IMR-90 (cell line): Measurements from ENCODE around the gene EMD. TPM values are rescaled to one million over a fixed set of nuclear protein-coding genes. Genes with fewer than 3 reads are reported as not detected.

Experiments used
- ATAC-seq: fragments of 200-7000 bp; cut with Tn5 transposase; 2 replicates; pipeline ENCODE4 v1.9.1; 2020; ENCODE audit warnings: low read depth, mild to moderate bottlenecking, moderate library complexity
- BruUV-seq: library from RNA; stranded (reverse); fragments of 400-500 nt; replicated peaks from 2 replicates; lab custom pipeline; 2021; lab: Mats Ljungman, UMichigan
- CTCF ChIA-PET: fragments of 300-600 bp; formaldehyde crosslinking; extraction: SDS; loops from one replicate; lab custom pipeline; 2021; ENCODE audit warnings: antibody characterized with exemption; lab: Yijun Ruan, JAX
- POLR2A ChIA-PET: fragments of 300-600 bp; sonication (Branson Sonifier 250); formaldehyde crosslinking; loops from one replicate; lab custom pipeline; 2022; ENCODE audit warnings: antibody characterized with exemption; ENCODE audit not compliant: unreplicated experiment; lab: Charles Lee
- DNase-seq: peaks from one replicate; pipeline ENCODE4 v3.0.0; 2013
- H2AFZ ChIP-seq: replicated peaks from 2 replicates; pipeline ENCODE3; 2013; ENCODE audit warnings: low read length, mild to moderate bottlenecking; ENCODE audit not compliant: poor library complexity
- H2AK5ac ChIP-seq: 2 replicates; pipeline ENCODE4 v1.6.1; 2013; ENCODE audit warnings: low read depth, low read length, inconsistent platforms
- H2AK9ac ChIP-seq: replicated peaks from 2 replicates; pipeline ENCODE3; 2013; ENCODE audit warnings: mild to moderate bottlenecking, low read depth, low read length, moderate library complexity; ENCODE audit not compliant: poor library complexity
- H2BK120ac ChIP-seq: 2 replicates; pipeline ENCODE4 v1.6.1; 2013; ENCODE audit warnings: low read depth, low read length, inconsistent platforms
- H2BK15ac ChIP-seq: 3 replicates; pipeline ENCODE4 v1.6.1; 2013; ENCODE audit warnings: low read depth, low read length, inconsistent platforms
- H2BK20ac ChIP-seq: 2 replicates; pipeline ENCODE4 v1.6.1; 2013; ENCODE audit warnings: low read depth, mild to moderate bottlenecking, inconsistent platforms, low read length, moderate library complexity
- H2BK5ac ChIP-seq: 2 replicates; pipeline ENCODE4 v1.6.1; 2013; ENCODE audit warnings: mild to moderate bottlenecking, low read depth, low read length, inconsistent platforms; ENCODE audit not compliant: poor library complexity, severe bottlenecking
- H3K14ac ChIP-seq: replicated peaks from 2 replicates; pipeline ENCODE4 v1.6.1; 2013; ENCODE audit warnings: low read depth, low read length, inconsistent platforms
- H3K18ac ChIP-seq: 2 replicates; pipeline ENCODE4 v1.6.1; 2013; ENCODE audit warnings: low read depth, low read length, control low read depth
- H3K23ac ChIP-seq: 2 replicates; pipeline ENCODE4 v1.6.1; 2013; ENCODE audit warnings: low read depth, low read length, inconsistent platforms
- H3K27ac ChIP-seq: 2 replicates; pipeline ENCODE4 v1.5.1; 2013; ENCODE audit warnings: mild to moderate bottlenecking, control low read depth, low read length; ENCODE audit not compliant: insufficient read depth
- H3K27me3 ChIP-seq: 2 replicates; pipeline ENCODE4 v1.6.1; 2013; ENCODE audit warnings: low read length; ENCODE audit not compliant: control insufficient read depth, insufficient read depth
- H3K36me3 ChIP-seq: 2 replicates; pipeline ENCODE4 v1.6.1; 2013; ENCODE audit warnings: low read length, mixed read lengths; ENCODE audit not compliant: control insufficient read depth, insufficient read depth
- H3K4ac ChIP-seq: 2 replicates; pipeline ENCODE4 v1.6.1; 2013; ENCODE audit warnings: low read depth, low read length, inconsistent platforms
- H3K4me1 ChIP-seq: 2 replicates; pipeline ENCODE4 v1.6.1; 2013; ENCODE audit warnings: low read length, mixed read lengths; ENCODE audit not compliant: control insufficient read depth, insufficient read depth
- H3K4me2 ChIP-seq: 2 replicates; pipeline ENCODE4 v1.6.1; 2013; ENCODE audit warnings: low read depth, mild to moderate bottlenecking, control low read depth, low read length, moderate library complexity
- H3K4me3 ChIP-seq: 2 replicates; pipeline ENCODE4 v1.5.1; 2013; ENCODE audit warnings: low read depth, mild to moderate bottlenecking, control low read depth, low read length, moderate library complexity; ENCODE audit not compliant: insufficient read depth
- H3K56ac ChIP-seq: 2 replicates; pipeline ENCODE4 v1.6.1; 2013; ENCODE audit warnings: low read length, inconsistent platforms; ENCODE audit not compliant: insufficient read depth; ENCODE audit errors: extremely low read depth
- H3K79me1 ChIP-seq, 2 experiments: 2 replicates each; pipeline ENCODE4 v1.6.1; 2013; ENCODE audit warnings: low read length in 2 of 2, inconsistent platforms in 1 of 2, low read depth in 1 of 2
- H3K9ac ChIP-seq: 2 replicates; pipeline ENCODE4 v1.6.1; 2013; ENCODE audit warnings: low read depth, low read length, control low read depth
- H3K9me1 ChIP-seq: 2 replicates; pipeline ENCODE4 v1.6.1; 2013; ENCODE audit warnings: low read length, inconsistent platforms; ENCODE audit not compliant: insufficient read depth
- H3K9me3 ChIP-seq: 2 replicates; pipeline ENCODE4 v1.6.1; 2013; ENCODE audit warnings: low read length; ENCODE audit not compliant: control insufficient read depth, insufficient read depth
- H4K20me1 ChIP-seq: 2 replicates; pipeline ENCODE4 v1.6.1; 2013; ENCODE audit warnings: low read length, inconsistent platforms; ENCODE audit not compliant: insufficient read depth
- H4K5ac ChIP-seq: 2 replicates; pipeline ENCODE4 v1.6.1; 2013; ENCODE audit warnings: mild to moderate bottlenecking, low read depth, low read length, control low read depth
- H4K8ac ChIP-seq, 2 experiments: 2 replicates each; pipeline ENCODE4 v1.6.1; 2013; ENCODE audit warnings: low read depth in 2 of 2, low read length in 2 of 2, control low read depth in 1 of 2, inconsistent platforms in 1 of 2
- H4K91ac ChIP-seq: 2 replicates; pipeline ENCODE4 v1.6.1; 2013; ENCODE audit warnings: low read depth, low read length, inconsistent platforms; ENCODE audit not compliant: insufficient read depth
- BHLHE40 ChIP-seq: fragments of 150-350 bp; IDR thresholded peaks from 2 replicates; pipeline ENCODE4 v1.6.1; 2016; ENCODE audit warnings: mild to moderate bottlenecking, low read depth, low read length
- CEBPB ChIP-seq: IDR thresholded peaks from 2 replicates; pipeline ENCODE4 v1.6.1; 2012; ENCODE audit warnings: low read depth, low read length, improper control_type of control experiment
- CHD1 ChIP-seq: IDR thresholded peaks from 2 replicates; pipeline ENCODE4 v1.6.1; 2012; ENCODE audit warnings: low read depth, low read length, improper control_type of control experiment
- CTCF ChIP-seq: conservative IDR thresholded peaks from 2 replicates; pipeline ENCODE4 v1.5.1; 2012; ENCODE audit warnings: mild to moderate bottlenecking, low read depth, low read length, improper control_type of control experiment
- ELK1 ChIP-seq: fragments of 150-350 bp; IDR thresholded peaks from 2 replicates; pipeline ENCODE4 v1.6.1; 2016; ENCODE audit warnings: low read depth, mild to moderate bottlenecking, low read length, moderate library complexity, borderline replicate concordance
- FOS ChIP-seq: fragments of 150-350 bp; IDR thresholded peaks from 2 replicates; pipeline ENCODE4 v1.6.1; 2016; ENCODE audit warnings: low read depth, low read length
- MAFK ChIP-seq: IDR thresholded peaks from 2 replicates; pipeline ENCODE4 v1.6.1; 2012; ENCODE audit warnings: low read depth, low read length, improper control_type of control experiment
- MAZ ChIP-seq: IDR thresholded peaks from 2 replicates; pipeline ENCODE4 v1.6.1; 2012; ENCODE audit warnings: low read depth, mild to moderate bottlenecking, low read length, improper control_type of control experiment, moderate library complexity, borderline replicate concordance
- MXI1 ChIP-seq: IDR thresholded peaks from 2 replicates; pipeline ENCODE4 v1.6.1; 2012; ENCODE audit warnings: low read depth, mild to moderate bottlenecking, low read length, moderate library complexity, borderline replicate concordance
- NFE2L2 ChIP-seq: fragments of 150-350 bp; IDR thresholded peaks from 2 replicates; pipeline ENCODE4 v1.6.1; 2016; ENCODE audit warnings: low read depth, mild to moderate bottlenecking, low read length
- POLR2A ChIP-seq: IDR thresholded peaks from 2 replicates; pipeline ENCODE4 v1.6.1; 2012; ENCODE audit warnings: mild to moderate bottlenecking, low read depth, low read length
- RAD21 ChIP-seq: IDR thresholded peaks from 2 replicates; pipeline ENCODE4 v1.6.1; 2012; ENCODE audit warnings: low read length, improper control_type of control experiment
- RCOR1 ChIP-seq: IDR thresholded peaks from 2 replicates; pipeline ENCODE4 v1.6.1; 2012; ENCODE audit warnings: mild to moderate bottlenecking, low read length, improper control_type of control experiment; ENCODE audit not compliant: insufficient replicate concordance
- RFX5 ChIP-seq: IDR thresholded peaks from 2 replicates; pipeline ENCODE4 v1.8.0; 2012; ENCODE audit warnings: low read depth, mild to moderate bottlenecking, low read length, moderate library complexity
- SMC3 ChIP-seq: fragments of 150-350 bp; IDR thresholded peaks from 2 replicates; pipeline ENCODE4 v1.6.1; 2016; ENCODE audit warnings: low read depth, mild to moderate bottlenecking, antibody characterized with exemption, low read length, moderate library complexity
- USF2 ChIP-seq: fragments of 150-350 bp; IDR thresholded peaks from 2 replicates; pipeline ENCODE4 v1.6.1; 2017; ENCODE audit warnings: mild to moderate bottlenecking, antibody characterized with exemption, low read length, low read depth
- WGBS, 2 experiments: methylation state at CpG; one replicate each; pipeline versions ENCODE4 v1.1.5 to v1.1.7; 2013; ENCODE audit warnings: missing lambda C conversion rate in 2 of 2; ENCODE audit not compliant: insufficient read length in 1 of 2; ENCODE audit errors: extremely low coverage in 2 of 2; 5-methylcytosine and 5-hydroxymethylcytosine counted together
- dilution Hi-C: fragments of 300-500 bp; cut with HindIII; formaldehyde crosslinking; loops from one replicate; pipeline ENCODE4 v1.14.3; 2018; ENCODE audit warnings: low sequenced_read_pairs; ENCODE audit not compliant: unreplicated experiment
- in situ Hi-C: fragments of 300-500 bp; cut with MboI; formaldehyde crosslinking; loops from 3 replicates; pipeline ENCODE4 v1.14.3; 2019; ENCODE audit warnings: low sequenced_read_pairs, inconsistent platforms, mixed read lengths
- intact Hi-C: fragments of 100-400 bp; cut with micrococcal nuclease; formaldehyde crosslinking; loops from 2 replicates; pipeline ENCODE4 v1.10.0; 2022
- polyA plus RNA-seq, 3 experiments: library from polyadenylated mRNA; depleted of rRNA; stranded (reverse); fragments of >200 nt; gene quantifications; 2 replicates each; pipeline ENCODE4 v1.2.3, GENCODE V29; 2012; ENCODE audit warnings: low replicate concordance in 1 of 3
- total RNA-seq: library from RNA; depleted of rRNA; stranded (reverse); fragments of >200 nt; gene quantifications from 2 replicates; pipeline ENCODE4 v1.2.3, GENCODE V29; 2012

The EMD gene
- total and polyA plus RNA-seq, 2 of the 4 experiments (the other 2 are of a cell fraction), result 9.9 to 80.6 TPM

- Histone ChIP-seq H3K14ac (no peak overlapping the region), H3K27me3 (no peaks in the 10 kb centered on the region), H2BK5ac (no peak overlapping the region), H3K9ac (no peak overlapping the region), H3K56ac (no peak overlapping the region), H2BK120ac (no peak overlapping the region), H3K27ac (no peak overlapping the region), H4K8ac (no peak overlapping the region), H3K4me3 (no peak overlapping the region), H3K18ac (no peak overlapping the region), H2BK15ac (no peak overlapping the region), H4K20me1 (peaks cover 99% of the 10 kb centered on the region), H3K4me1 (no peaks in the 10 kb centered on the region), H4K91ac (no peak overlapping the region), H3K79me1 (peaks cover 9 to 37% of the 10 kb centered on the region in 2 experiments; a peak in 2 of 4 replicates), H3K9me1 (no peaks in the 10 kb centered on the region), H2BK20ac (no peak overlapping the region), H3K9me3 (no peaks in the 10 kb centered on the region), H3K36me3 (peaks cover 95% of the 10 kb centered on the region), H3K4me2 (no peak overlapping the region), H2AFZ (no peak overlapping the region), H2AK5ac (no peak overlapping the region), H3K4ac (no peak overlapping the region), H2AK9ac (no peak overlapping the region), H4K5ac (no peak overlapping the region), H3K23ac (no peak overlapping the region)
- WGBS, 2 experiments, result 96% methylated on average over 4 of the region's 11 CpGs; no CpG with 5 or more reads in 1 of the 2 experiments
- ATAC-seq, result no peak
- ChIA-PET POLR2A (no interaction called here), CTCF (no interaction called here)
- intact Hi-C loops, result no loop called here
- no peak for DNase-seq
- in situ Hi-C loops, result no loop called here
- TF ChIP-seq SMC3, result no peak
- no peak for TF ChIP-seq USF2
- TF ChIP-seq FOS, result no peak
- no peak for TF ChIP-seq CEBPB
- no peak for TF ChIP-seq NFE2L2
- TF ChIP-seq MAZ, result no peak
- no peak for TF ChIP-seq RCOR1
- no peak for TF ChIP-seq BHLHE40
- no peak for TF ChIP-seq RAD21
- TF ChIP-seq RFX5, result no peak
- no peak for TF ChIP-seq CTCF
- no peak for TF ChIP-seq CHD1
- TF ChIP-seq MXI1, result no peak
- TF ChIP-seq ELK1, result no peak
- TF ChIP-seq MAFK, result no peak
- no peak for TF ChIP-seq POLR2A
- dilution Hi-C loops, result no loop called here
- BruUV-seq, result no TSS peak
Measured at GRCh38 chrX:154358011-154358410, 21.1 kb upstream of the EMD start.
